ENCODE results near the gene CCND3.

Gene CCND3

GRCh38 chr6:41939848-41940758 lies 1.5 kb downstream of the CCND3 start:
- DNase-seq = peak; percentile 75 to 76
- TF ChIP-seq GATA1 (IDR thresholded peaks at IDR 0.05; ENCODE audit: low read depth, low read length) (no peak), POLR2A (IDR thresholded peaks at IDR 0.05; ENCODE audit: low read length) (no peak)

GRCh38 chr6:41939176-41939847 lies 2.3 kb downstream of the CCND3 start:
- TF ChIP-seq POLR2A (IDR thresholded peaks at IDR 0.05; ENCODE audit: low read length) (peak; percentile 16), GATA1 (IDR thresholded peaks at IDR 0.05; ENCODE audit: low read depth, low read length) (no peak)
- peak; percentile 78 to 80 for DNase-seq

GRCh38 chr6:41938590-41939175 lies 2.9 kb downstream of the CCND3 start:
- TF ChIP-seq GATA1 (IDR thresholded peaks at IDR 0.05; ENCODE audit: low read depth, low read length) = no peak
- TF ChIP-seq POLR2A (IDR thresholded peaks at IDR 0.05; ENCODE audit: low read length) = peak; percentile 25
- no peak for DNase-seq

- peak; percentile 87 to 90 for DNase-seq
Observed at GRCh38 chr6:41937861-41938574, 3.6 kb downstream of the CCND3 start.

GRCh38 chr6:41937472-41937860 lies 4.1 kb downstream of the CCND3 start:
- no peak for DNase-seq
- TF ChIP-seq GATA1 (IDR thresholded peaks at IDR 0.05; ENCODE audit: low read depth, low read length) = no peak
- no peak for TF ChIP-seq POLR2A (IDR thresholded peaks at IDR 0.05; ENCODE audit: low read length)

More at GRCh38 chr6:41937861-41938574, 3.6 kb downstream of the CCND3 start:
- TF ChIP-seq POLR2A (IDR thresholded peaks at IDR 0.05; ENCODE audit: low read length) (peak; percentile 50), GATA1 (IDR thresholded peaks at IDR 0.05; ENCODE audit: low read depth, low read length) (no peak)

GRCh38 chr6:41936073-41936837 lies 5.4 kb downstream of the CCND3 start:
- TF ChIP-seq POLR2A (IDR thresholded peaks at IDR 0.05; ENCODE audit: low read length) (peak; percentile 42), GATA1 (IDR thresholded peaks at IDR 0.05; ENCODE audit: low read depth, low read length) (no peak)
- peak; percentile 95 to 98 for DNase-seq

GRCh38 chr6:41935685-41936072 lies 5.9 kb downstream of the CCND3 start:
- DNase-seq = no peak
- no peak for TF ChIP-seq GATA1 (IDR thresholded peaks at IDR 0.05; ENCODE audit: low read depth, low read length)
- no peak for TF ChIP-seq POLR2A (IDR thresholded peaks at IDR 0.05; ENCODE audit: low read length)

GRCh38 chr6:41935193-41935574 lies 6.4 kb downstream of the CCND3 start:
- TF ChIP-seq GATA1 (IDR thresholded peaks at IDR 0.05; ENCODE audit: low read depth, low read length) (no peak), POLR2A (IDR thresholded peaks at IDR 0.05; ENCODE audit: low read length) (no peak)
- DNase-seq = no peak

- DNase-seq = no peak
- TF ChIP-seq POLR2A (IDR thresholded peaks at IDR 0.05; ENCODE audit: low read length) (peak; percentile 49), GATA1 (IDR thresholded peaks at IDR 0.05; ENCODE audit: low read depth, low read length) (no peak)
Observed at GRCh38 chr6:41934278-41935192, 7.1 kb downstream of the CCND3 start.

- no peak for DNase-seq
- TF ChIP-seq GATA1 (IDR thresholded peaks at IDR 0.05; ENCODE audit: low read depth, low read length) (no peak), POLR2A (IDR thresholded peaks at IDR 0.05; ENCODE audit: low read length) (peak; percentile 17)
Observed at GRCh38 chr6:41932378-41932777, 9.2 kb downstream of the CCND3 start.

GRCh38 chr6:41931792-41932191 lies 9.8 kb downstream of the CCND3 start:
- TF ChIP-seq POLR2A (IDR thresholded peaks at IDR 0.05; ENCODE audit: low read length) (no peak), GATA1 (IDR thresholded peaks at IDR 0.05; ENCODE audit: low read depth, low read length) (no peak)
- DNase-seq = no peak

- no peak for TF ChIP-seq POLR2A (IDR thresholded peaks at IDR 0.05; ENCODE audit: low read length)
- no peak for TF ChIP-seq GATA1 (IDR thresholded peaks at IDR 0.05; ENCODE audit: low read depth, low read length)
- no peak for DNase-seq
Observed at GRCh38 chr6:41929924-41930323, 11.7 kb downstream of the CCND3 start.

All from erythroblast (primary cell).